GM06990 (cell line): ENCODE results near the gene GKN2.

Experiments
- DNase-seq: peaks from one replicate; pipeline ENCODE4 v3.0.0-alpha.2; 2011; ENCODE audit not compliant: insufficient read length; ENCODE audit errors: extremely low read depth
- H3K27me3 ChIP-seq: replicated peaks from 2 replicates; pipeline ENCODE4 v1.6.0; 2011; ENCODE audit warnings: low read length; ENCODE audit not compliant: control insufficient read depth, insufficient read depth
- H3K36me3 ChIP-seq: 2 replicates; pipeline ENCODE4 v1.5.1; 2011; ENCODE audit warnings: low read length; ENCODE audit not compliant: control insufficient read depth, insufficient read depth
- H3K4me3 ChIP-seq: replicated peaks from 2 replicates; pipeline ENCODE4 v1.5.1; 2011; ENCODE audit warnings: low read depth, mild to moderate bottlenecking, control low read depth, low read length
- CTCF ChIP-seq: IDR thresholded peaks from 2 replicates; pipeline ENCODE4 v1.5.1; 2011; ENCODE audit warnings: low read length, control low read depth, mild to moderate bottlenecking, inconsistent platforms; ENCODE audit not compliant: insufficient read depth, poor library complexity, severe bottlenecking

The GKN2 gene

GRCh38 chr2:68978098-68978497 is 25.4 kb upstream of the GKN2 start:
- H3K4me3 ChIP-seq: no peak overlapping the region
- no peak for DNase-seq
- H3K36me3 ChIP-seq: no peaks in the 10 kb centered on the region
- no peaks in the 10 kb centered on the region; the same call in 1 of the 2 replicates for H3K27me3 ChIP-seq
- TF ChIP-seq CTCF: no peak

GRCh38 chr2:68977453-68977852 is 24.8 kb upstream of the GKN2 start:
- H3K27me3 ChIP-seq: no peaks in the 10 kb centered on the region; the same call in 1 of the 2 replicates
- no peaks in the 10 kb centered on the region for H3K36me3 ChIP-seq
- H3K4me3 ChIP-seq: no peak overlapping the region
- DNase-seq: no peak
- no peak for TF ChIP-seq CTCF

DNA sequence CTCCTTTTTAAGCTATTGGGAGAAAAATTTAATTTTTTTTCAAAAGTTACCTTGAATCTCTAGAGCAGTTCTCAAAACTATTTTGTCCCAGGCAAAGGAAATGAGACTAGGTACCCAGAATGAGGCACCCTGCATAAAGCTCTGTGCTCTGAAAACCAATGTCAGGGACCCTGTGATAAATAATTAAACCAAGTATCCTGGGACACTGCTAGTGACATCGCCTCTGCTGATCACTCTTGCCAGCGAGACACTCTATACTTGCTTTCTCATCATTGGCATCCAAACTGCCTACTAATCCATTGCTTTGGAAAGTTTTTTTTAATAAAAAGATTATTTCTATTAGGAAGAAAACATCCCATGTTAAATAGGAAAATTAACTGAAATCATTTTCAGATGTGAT is 23.2 kb upstream of the GKN2 start:
- TF ChIP-seq CTCF: no peak
- Histone ChIP-seq H3K27me3 (no peaks in the 10 kb centered on the region; the same call in 1 of the 2 replicates), H3K36me3 (no peaks in the 10 kb centered on the region), H3K4me3 (no peak overlapping the region)
- no peak for DNase-seq

GRCh38 chr2:68974946-68975665 is 22.4 kb upstream of the GKN2 start:
- TF ChIP-seq CTCF: no peak
- no peak for DNase-seq
- no peak overlapping the region for H3K4me3 ChIP-seq
- H3K36me3 ChIP-seq: no peaks in the 10 kb centered on the region
- no peaks in the 10 kb centered on the region; the same call in 1 of the 2 replicates for H3K27me3 ChIP-seq

GRCh38 chr2:68974251-68974650 is 21.6 kb upstream of the GKN2 start, which contains the start of gene GKN1:
GKN1 (plus strand) TSS chr2:68974636; CDS start chr2:68974678, 42 bp downstream.
- Histone ChIP-seq H3K36me3 (no peaks in the 10 kb centered on the region), H3K4me3 (no peak within 1 kb of the TSS), H3K27me3 (no peaks in the 10 kb centered on the region; the same call in 1 of the 2 replicates)
- no peak for TF ChIP-seq CTCF
- DNase-seq: no peak
